HFFc6 (cell line): ENCODE results near the gene PKP4. TPM values are rescaled to one million over a fixed set of nuclear protein-coding genes. Genes with fewer than 3 reads are reported as not detected.

Experiments used
- DNase-seq: peaks from one replicate; pipeline ENCODE4 v3.0.0-alpha.2; 2018
- H3K27ac Mint-ChIP-seq: 2 replicates; pipeline ENCODE4 v1.8.0; 2020; ENCODE audit warnings: mild to moderate bottlenecking, mixed read lengths
- H3K27me3 Mint-ChIP-seq: 2 replicates; pipeline ENCODE4 v1.8.0; 2021; ENCODE audit warnings: mild to moderate bottlenecking, moderate library complexity, mixed read lengths; ENCODE audit not compliant: insufficient read depth
- H3K36me3 Mint-ChIP-seq: 2 replicates; pipeline ENCODE4 v1.8.0; 2021; ENCODE audit warnings: low read depth, mixed read lengths
- H3K4me1 Mint-ChIP-seq: 2 replicates; pipeline ENCODE4 v1.8.0; 2020; ENCODE audit warnings: low read depth, mixed read lengths
- H3K4me3 Mint-ChIP-seq: 2 replicates; pipeline ENCODE4 v1.8.0; 2020; ENCODE audit warnings: mild to moderate bottlenecking, moderate library complexity, mixed read lengths
- H3K9me3 Mint-ChIP-seq: 2 replicates; pipeline ENCODE4 v1.8.0; 2020; ENCODE audit warnings: mild to moderate bottlenecking, mixed read lengths
- CTCF ChIP-seq: fragments of 200-600 bp; sonication (generic); IDR thresholded peaks from 2 replicates; pipeline ENCODE4 v1.5.0; 2021; ENCODE audit warnings: antibody characterized with exemption, mild to moderate bottlenecking
- total RNA-seq, 6 experiments: library from RNA; stranded (reverse); fragmentation: NEBNext Ultra II Directional; extraction: Animal tissue kit (Norgen Biotek cat#: 25700); gene quantifications; 2 replicates in 1 of 6; 3 replicates in 5 of 6; pipeline ENCODE4 v1.2.3, GENCODE V29; 2021

PKP4 gene
- total RNA-seq, 6 experiments from 2014 or later = 35.9 to 48.9 (median 43.5) TPM

DNA sequence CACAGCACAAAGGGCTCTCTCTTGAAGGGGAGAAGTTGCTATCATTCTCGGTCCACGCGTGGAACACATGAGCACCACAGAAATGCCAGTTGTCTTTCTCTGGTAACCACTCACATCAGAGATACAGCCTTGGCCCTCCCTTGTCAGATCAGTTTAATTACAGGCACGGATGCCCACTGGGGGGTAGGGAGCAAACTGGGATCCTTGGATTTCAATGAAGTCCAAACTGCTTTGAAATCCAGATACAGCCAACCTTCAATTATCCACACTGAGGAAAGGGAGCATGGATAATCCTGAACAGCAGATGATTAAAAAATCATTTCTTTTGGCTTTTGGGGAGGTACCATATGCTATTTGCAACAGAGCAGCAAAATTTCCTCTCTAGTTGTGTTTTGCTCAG is 274.6 kb downstream of the PKP4 start:
- Mint-ChIP-seq H3K27me3 (peaks cover 42% of the 10 kb centered on the region), H3K36me3 (no peaks in the 10 kb centered on the region), H3K4me3 (no peak overlapping the region), H3K9me3 (no peaks in the 10 kb centered on the region), H3K27ac (no peak overlapping the region), H3K4me1 (no peaks in the 10 kb centered on the region)
- no peak for DNase-seq
- TF ChIP-seq CTCF = no peak

Other genes with a start within 250 kb of the PKP4 start
- 1 to 10 TPM in 2 of 6 experiments, under 1 TPM in 4; 0.66 to 1.3 (median 0.84) TPM for gene CCDC148, start 199 bp upstream of the PKP4 start, total RNA-seq